Activated B cell treated with CpG ODN at 0.5 μM for 24 hours (primary cell): ENCODE measurements around the gene FOXJ1. TPM values are rescaled to one million over a fixed set of nuclear protein-coding genes. Genes with fewer than 3 reads are reported as not detected.
A peak's percentile ranks its signal among the peaks of the same experiment; 100 is the strongest.

Experiments
- ATAC-seq: fragments of 200-7000 bp; cut with Tn5 transposase; one replicate; pipeline ENCODE4 v1.10.0; 2021; ENCODE audit warnings: low read depth, mild to moderate bottlenecking, moderate library complexity
- CTCF ChIA-PET: fragments of 350-600 bp; sonication (Branson Sonifier 250); formaldehyde crosslinking; loops from one replicate; lab custom pipeline; 2021; ENCODE audit warnings: antibody characterized with exemption; lab: Charles Lee
- POLR2A ChIA-PET: fragments of 350-600 bp; sonication (Branson Sonifier 250); formaldehyde crosslinking; loops from one replicate; lab custom pipeline; 2021; ENCODE audit warnings: antibody characterized with exemption; lab: Charles Lee
- DNase-seq: peaks from one replicate; pipeline ENCODE4 v3.0.0; 2022
- H3K27ac Mint-ChIP-seq: one replicate; pipeline ENCODE4 v1.8.0; 2020; ENCODE audit warnings: mixed read lengths
- H3K27me3 Mint-ChIP-seq: one replicate; pipeline ENCODE4 v1.8.0; 2021; ENCODE audit warnings: mixed read lengths
- H3K36me3 Mint-ChIP-seq: one replicate; pipeline ENCODE4 v1.8.0; 2021; ENCODE audit warnings: low read depth, mixed read lengths
- H3K4me1 Mint-ChIP-seq: one replicate; pipeline ENCODE4 v1.8.0; 2021; ENCODE audit warnings: mixed read lengths
- H3K4me3 Mint-ChIP-seq: one replicate; pipeline ENCODE4 v1.8.0; 2020; ENCODE audit warnings: mild to moderate bottlenecking, mixed read lengths
- H3K9me3 Mint-ChIP-seq: one replicate; pipeline ENCODE4 v1.8.0; 2020; ENCODE audit warnings: mixed read lengths
- CTCF ChIP-seq: fragments of 200-600 bp; IDR thresholded peaks from one replicate; pipeline ENCODE4 v1.8.0; 2022; ENCODE audit warnings: antibody characterized with exemption, mild to moderate bottlenecking
- intact Hi-C: fragments of 100-400 bp; cut with micrococcal nuclease; formaldehyde crosslinking; loops from one replicate; pipeline ENCODE4 v1.15.1; 2024
- total RNA-seq: library from RNA; stranded (reverse); gene quantifications from 2 replicates; pipeline ENCODE4 v1.2.3, GENCODE V29; 2022

Gene FOXJ1
- total RNA-seq, 1 donor from 2014 or later: 0.44 TPM

DNA sequence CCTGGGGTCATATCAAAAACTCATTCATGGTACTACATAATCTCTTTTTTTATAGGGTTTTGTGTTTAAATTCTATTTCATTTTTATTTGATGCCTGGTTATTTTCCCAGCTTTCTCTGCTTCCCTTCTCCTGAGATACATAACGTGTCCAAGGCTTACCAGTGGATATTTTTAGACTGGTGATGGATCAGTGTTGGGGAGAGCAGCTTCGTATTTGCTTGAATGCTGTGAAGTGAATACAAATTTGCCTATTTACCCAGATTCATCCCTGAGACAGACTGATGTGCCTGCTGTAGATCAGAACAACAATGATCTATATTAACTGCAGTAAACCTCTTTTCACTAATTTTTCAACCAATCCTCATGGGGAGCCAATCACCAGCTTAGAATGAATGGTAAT is 43.2 kb upstream of the FOXJ1 start:
- ChIA-PET POLR2A (interaction anchor here (0.6 to 18.1 kb wide), 2 partner anchors 66 to 84 kb away, joined by 3 to 481 read pairs; partner anchors contain the start of gene UBALD2), CTCF (interaction anchor here (1.5 to 11.2 kb wide), 3 partner anchors 15 to 95 kb away, joined by 3 to 99 read pairs (median 8); no protein-coding TSS in a partner anchor)
- Mint-ChIP-seq H3K4me1 (peaks cover 48% of the 10 kb centered on the region), H3K9me3 (no peaks in the 10 kb centered on the region), H3K4me3 (no peak overlapping the region), H3K27me3 (no peaks in the 10 kb centered on the region), H3K27ac (no peak overlapping the region), H3K36me3 (no peaks in the 10 kb centered on the region)
- ATAC-seq (no peak), DNase-seq (no peak)
- intact Hi-C loops: loop anchor here (5.0 kb wide), 1 partner anchor 172 kb away; no protein-coding TSS in a partner anchor
- no peak for TF ChIP-seq CTCF

DNA sequence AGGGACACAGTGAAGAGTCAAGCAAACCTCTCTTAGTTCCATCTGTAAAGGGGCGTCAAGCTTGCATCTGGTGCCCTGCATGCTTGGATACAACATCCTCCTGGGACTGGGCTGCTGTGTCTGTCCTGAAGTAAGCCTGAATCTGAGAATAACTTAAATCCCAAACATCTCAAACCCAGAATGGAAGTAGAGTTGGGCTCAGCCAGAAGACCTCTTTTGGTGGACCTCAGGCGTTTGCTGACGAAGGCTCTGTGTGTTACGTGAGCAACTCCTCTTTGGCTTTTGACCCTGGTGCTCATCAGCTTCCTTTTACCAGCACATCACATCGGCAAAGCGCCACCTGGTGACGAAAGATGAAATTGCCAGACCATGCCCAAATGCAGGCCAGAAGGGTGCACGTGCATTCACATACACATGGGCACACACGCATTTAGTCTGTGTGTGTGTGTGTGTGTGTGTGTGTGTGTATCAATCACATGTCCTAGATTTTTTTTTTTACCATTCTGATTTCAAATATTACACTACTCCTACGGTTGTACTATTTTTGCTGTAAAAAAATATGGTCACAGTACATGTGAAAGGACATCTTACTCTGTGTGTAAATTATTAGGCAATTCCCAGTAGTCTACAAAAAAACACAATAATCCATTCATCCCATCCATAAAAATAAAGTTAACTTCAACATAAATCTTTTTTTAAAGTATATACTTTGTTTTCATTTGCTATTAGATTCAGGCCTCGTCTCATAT is 41.1 kb upstream of the FOXJ1 start:
- Mint-ChIP-seq H3K36me3 (no peaks in the 10 kb centered on the region), H3K4me1 (peaks cover 34% of the 10 kb centered on the region), H3K9me3 (no peaks in the 10 kb centered on the region), H3K27me3 (no peaks in the 10 kb centered on the region), H3K27ac (no peak overlapping the region), H3K4me3 (no peak overlapping the region)
- intact Hi-C loops: loop anchor here (1.0 to 5.0 kb wide), 5 partner anchors 42 to 170 kb away; no protein-coding TSS in a partner anchor
- POLR2A ChIA-PET: interaction anchor here (0.6 to 18.1 kb wide), 13 partner anchors 9 to 665 kb away, joined by 3 to 481 read pairs (median 4); partner anchors contain the start of genes PRPSAP1, UBALD2, UNK and WBP2
- TF ChIP-seq CTCF: peak; percentile 21
- CTCF ChIA-PET: interaction anchor here (0.6 to 11.2 kb wide), 34 partner anchors 9 to 1973 kb away, joined by 3 to 99 read pairs (median 3); partner anchors contain the start of genes FOXJ1 and UBALD2
- ATAC-seq (peak; percentile 97), DNase-seq (peak; percentile 87)

GRCh38 chr17:76179496-76180467 is 38.7 kb upstream of the FOXJ1 start:
- no peaks in the 10 kb centered on the region for H3K9me3 Mint-ChIP-seq
- intact Hi-C loops: loop anchor here (5.0 kb wide), 1 partner anchor 167 kb away; no protein-coding TSS in a partner anchor
- no peaks in the 10 kb centered on the region for H3K36me3 Mint-ChIP-seq
- H3K4me1 Mint-ChIP-seq: peaks cover 24% of the 10 kb centered on the region
- no peak for TF ChIP-seq CTCF
- no peak for ATAC-seq
- CTCF ChIA-PET: interaction anchor here (0.6 to 11.2 kb wide), 14 partner anchors 11 to 278 kb away, joined by 3 to 99 read pairs (median 3); partner anchors contain the start of gene FOXJ1
- POLR2A ChIA-PET: interaction anchor here (0.5 to 18.1 kb wide), 8 partner anchors 10 to 436 kb away, joined by 3 to 481 read pairs (median 4); partner anchors contain the start of gene UBALD2
- H3K27me3 Mint-ChIP-seq: no peaks in the 10 kb centered on the region
- H3K4me3 Mint-ChIP-seq: no peak overlapping the region
- no peak for DNase-seq
- peak overlapping the region; percentile 42 for H3K27ac Mint-ChIP-seq

- Mint-ChIP-seq H3K4me3 (no peak overlapping the region), H3K27me3 (no peaks in the 10 kb centered on the region), H3K27ac (no peak overlapping the region), H3K36me3 (no peaks in the 10 kb centered on the region), H3K9me3 (no peaks in the 10 kb centered on the region), H3K4me1 (peaks cover 17% of the 10 kb centered on the region)
- DNase-seq: no peak
- ChIA-PET CTCF (interaction anchor here (0.6 to 11.2 kb wide), 3 partner anchors 32 to 224 kb away, joined by 4 to 99 read pairs (median 7); no protein-coding TSS in a partner anchor), POLR2A (interaction anchor here (1.0 to 18.1 kb wide), 2 partner anchors 40 to 90 kb away, joined by 4 to 481 read pairs; partner anchors contain the start of gene UBALD2)
- no peak for TF ChIP-seq CTCF
- no peak for ATAC-seq
- intact Hi-C loops: no loop called here
Measured at GRCh38 chr17:76178124-76178523, 37.1 kb upstream of the FOXJ1 start.
